NCI-H2196 treated with DMSO at 0.1 percent for 48 hours (cell line): ENCODE data around the gene BFSP2.

Source experiments
- DNase-seq: peaks from one replicate; lab custom pipeline; 2025; ENCODE audit not compliant: unreplicated experiment; lab: John Stamatoyannopoulos, UW

BFSP2 gene

DNA sequence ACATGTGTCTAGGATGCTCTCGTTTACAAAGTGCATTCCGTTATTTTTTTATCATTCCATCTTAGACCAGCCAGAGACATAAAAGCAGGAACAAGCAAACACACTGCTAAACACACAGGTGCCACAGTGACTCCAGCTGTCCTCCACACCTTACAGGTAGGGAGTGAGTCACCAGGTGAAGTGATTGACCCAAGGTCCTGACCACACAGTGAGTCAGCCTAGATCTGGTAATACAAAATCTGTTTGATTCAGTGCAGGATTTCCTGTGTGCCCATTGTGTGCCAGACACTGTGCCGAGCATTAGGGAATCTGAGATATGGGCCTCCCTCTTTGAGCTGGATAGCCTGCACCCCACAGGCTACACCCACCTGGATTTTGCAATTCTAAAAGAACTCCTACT is 16.7 kb upstream of the BFSP2 start:
- DNase-seq, result no peak

GRCh38 chr3:133383741-133384140 is 16.1 kb upstream of the BFSP2 start:
- no peak for DNase-seq

DNA sequence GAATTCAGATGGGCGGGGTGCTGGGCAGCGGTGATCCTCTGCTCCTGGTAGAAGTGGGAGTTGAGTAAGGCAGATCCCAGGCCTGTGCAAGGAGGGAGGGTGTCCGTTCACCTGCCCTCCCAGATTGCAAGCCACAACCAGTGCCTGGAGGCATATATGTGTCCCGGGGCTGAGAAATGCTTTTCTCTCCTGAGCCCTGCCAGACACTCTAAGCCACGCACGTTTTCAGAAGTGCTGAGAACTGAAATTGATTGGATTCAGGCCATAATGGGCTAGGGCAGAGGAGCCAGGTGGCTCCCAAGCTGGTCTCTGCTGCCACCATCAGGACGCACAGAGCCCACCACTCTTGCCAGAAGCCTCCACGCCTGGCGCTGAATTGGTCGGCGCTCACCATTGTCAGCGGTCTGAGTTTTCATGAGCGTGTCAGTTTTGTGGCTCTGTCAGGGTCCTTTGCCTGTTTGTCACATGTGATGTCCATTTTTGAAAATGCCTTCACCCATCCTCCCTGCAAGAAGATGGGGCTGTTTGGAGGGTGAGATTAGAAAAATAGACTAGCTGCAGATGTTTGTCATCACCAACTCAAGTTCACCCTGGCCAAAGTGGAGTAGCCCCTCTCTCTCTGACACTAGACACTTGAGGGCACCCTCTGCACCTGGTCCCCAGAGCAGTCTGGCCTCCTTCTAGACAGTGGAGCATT is 15.4 kb upstream of the BFSP2 start:
- DNase-seq, result peak; percentile 9

DNA sequence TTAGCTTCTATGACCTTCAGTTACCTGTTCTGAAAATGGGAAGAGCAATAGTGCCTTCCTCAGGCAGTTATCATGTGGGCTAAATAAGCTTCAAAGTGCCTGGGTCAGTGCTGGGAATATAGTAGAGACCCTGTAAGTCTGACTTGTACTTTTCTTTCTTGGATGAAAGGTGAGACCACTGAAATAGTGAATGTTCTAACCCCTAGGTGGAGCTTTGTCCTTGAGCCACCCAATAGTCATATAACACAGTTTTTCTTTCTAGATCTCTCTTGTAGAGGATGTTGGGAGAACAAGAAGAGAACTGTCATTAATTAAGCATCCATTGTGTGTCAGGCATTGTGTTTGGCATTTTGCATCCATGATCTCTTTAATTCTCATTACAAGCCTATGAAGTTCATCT is 13.0 kb upstream of the BFSP2 start:
- DNase-seq, result no peak

DNA sequence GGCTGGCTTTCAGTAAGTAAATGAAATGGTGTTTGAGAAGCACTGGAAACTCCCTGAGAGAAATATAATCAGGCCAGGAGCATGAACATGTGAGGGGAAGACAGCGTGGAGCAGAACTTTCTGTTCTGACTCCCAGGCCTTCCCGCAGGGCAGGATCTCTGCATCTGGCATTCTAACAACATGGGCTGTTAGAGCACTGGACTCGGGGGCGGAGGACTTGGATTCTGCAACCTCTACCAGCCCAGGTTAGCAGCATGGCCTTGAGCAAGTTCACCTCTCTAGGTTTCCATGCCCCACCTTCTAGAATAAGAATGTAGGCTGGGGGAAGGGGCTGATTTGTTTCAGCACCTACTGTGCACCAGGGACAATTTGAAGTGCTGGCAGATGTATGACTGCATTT is 12.5 kb upstream of the BFSP2 start:
- DNase-seq, result no peak

DNA sequence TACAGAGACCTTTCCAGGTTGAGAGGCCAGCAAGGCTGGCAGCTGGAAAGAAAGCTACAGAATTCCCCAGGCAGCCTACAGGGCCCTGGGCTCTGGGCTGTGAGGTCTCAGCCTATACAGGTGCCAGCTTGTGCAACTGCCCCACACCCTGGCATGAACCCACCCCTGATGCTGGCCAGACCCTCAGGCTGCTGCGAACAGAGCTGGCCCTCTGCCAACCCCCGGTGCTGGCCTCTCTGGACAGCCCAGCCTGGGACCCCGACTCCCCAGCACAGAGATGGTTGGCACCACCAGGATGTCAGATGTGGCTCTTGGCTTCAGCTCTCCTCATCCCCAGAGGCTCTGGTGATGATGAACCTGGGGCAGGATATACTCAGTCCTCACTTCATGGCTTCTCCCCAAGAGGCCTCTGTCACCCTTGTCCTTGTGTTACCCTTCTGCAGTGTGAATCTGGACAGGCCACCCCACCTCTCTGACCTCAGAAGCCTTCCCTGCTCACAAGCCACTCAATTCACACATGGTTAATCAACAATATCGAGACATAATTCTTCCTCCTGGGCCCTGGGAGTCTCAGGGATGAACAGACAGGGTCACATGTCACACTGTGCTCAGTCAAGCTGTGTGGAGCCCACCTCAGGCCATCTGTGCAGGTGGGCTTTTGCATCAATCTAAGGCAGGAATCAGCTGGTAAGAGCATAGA is 11.0 kb upstream of the BFSP2 start:
- DNase-seq, result no peak

- DNase-seq, result no peak
Measured at GRCh38 chr3:133390715-133391114, 9.1 kb upstream of the BFSP2 start.

DNA sequence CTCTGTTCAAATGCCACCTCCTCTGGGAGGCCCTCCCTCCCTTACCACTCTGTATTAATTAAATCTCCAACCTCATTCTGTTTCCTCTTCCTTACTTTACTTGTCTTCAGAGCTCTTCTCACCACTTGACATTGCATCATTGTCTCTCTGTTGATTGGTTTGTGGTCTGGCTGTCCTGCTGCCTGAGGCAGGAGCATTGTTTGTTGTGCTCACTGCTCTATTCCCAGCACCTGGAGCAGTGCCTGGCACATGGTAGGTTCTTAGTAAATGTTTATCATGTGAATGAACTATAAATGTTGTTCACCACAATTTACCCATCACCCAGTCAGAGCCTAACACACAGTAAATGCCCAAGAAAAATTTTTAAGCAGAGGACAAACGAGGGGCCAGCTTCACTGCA is 6.7 kb upstream of the BFSP2 start:
- DNase-seq, result no peak

GRCh38 chr3:133393691-133394474 is 6.0 kb upstream of the BFSP2 start:
- DNase-seq, result no peak

GRCh38 chr3:133394561-133395311 is 5.1 kb upstream of the BFSP2 start:
- DNase-seq, result no peak

- DNase-seq, result no peak
Measured at GRCh38 chr3:133396906-133397305, 3.0 kb upstream of the BFSP2 start.

GRCh38 chr3:133401374-133402135 is 1.7 kb downstream of the BFSP2 start:
- DNase-seq, result peak; percentile 21

DNA sequence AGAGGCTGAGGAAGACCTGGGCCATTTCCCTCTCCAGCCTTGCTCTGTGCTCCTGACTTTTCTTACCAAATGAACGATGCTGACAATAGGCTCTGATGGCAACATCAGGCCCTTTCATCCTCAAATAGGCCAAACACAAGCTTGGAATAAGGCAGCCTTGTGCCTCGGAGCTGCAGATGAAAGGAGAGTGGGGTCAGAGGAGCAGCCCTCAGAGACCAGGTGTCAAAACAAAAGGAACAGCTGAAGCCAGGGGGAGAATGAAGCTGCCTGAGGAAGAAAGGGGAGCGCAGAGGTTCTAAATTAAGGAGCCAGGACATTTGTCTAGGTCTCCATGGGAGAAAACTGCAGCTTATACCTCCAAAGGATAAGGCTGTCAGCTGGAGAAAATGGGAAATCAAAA is 5.1 kb downstream of the BFSP2 start:
- no peak for DNase-seq

DNA sequence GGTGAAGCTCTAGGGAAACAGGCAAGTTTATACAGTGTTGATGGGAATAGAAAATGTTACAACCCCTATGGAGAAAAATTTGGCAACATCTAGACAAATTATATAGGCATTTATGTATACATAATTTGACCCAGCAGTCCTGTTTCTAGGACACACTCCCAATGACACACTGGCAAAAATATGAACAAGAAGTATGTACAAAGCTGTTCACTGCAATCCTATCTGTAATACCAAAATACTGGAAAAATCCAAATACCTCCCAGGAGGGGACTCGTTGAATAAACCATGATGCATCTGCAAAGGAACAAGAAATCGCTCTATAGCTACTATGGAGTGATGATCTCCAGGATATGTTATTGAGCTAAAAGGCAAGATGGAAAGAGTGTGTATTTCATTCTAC is 8.5 kb downstream of the BFSP2 start:
- no peak for DNase-seq

DNA sequence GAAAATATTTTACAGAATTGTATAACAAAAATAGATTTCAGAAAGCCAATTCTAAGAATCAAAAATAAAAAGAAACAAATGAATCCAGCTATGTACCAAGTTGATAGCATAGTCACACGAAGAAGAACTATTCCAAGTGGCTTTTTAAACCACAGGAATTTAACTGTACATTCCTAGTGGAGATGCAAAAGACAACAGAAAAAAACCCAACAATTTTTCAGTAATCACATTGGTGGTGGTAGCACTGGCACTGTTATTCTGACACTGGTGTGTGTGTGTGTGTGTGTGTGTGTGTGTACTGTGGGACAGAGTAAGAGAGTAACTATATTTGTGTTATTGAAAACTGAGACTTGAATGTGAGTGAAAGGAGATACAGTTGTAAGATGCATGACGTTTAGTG is 9.1 kb downstream of the BFSP2 start:
- no peak for DNase-seq

DNA sequence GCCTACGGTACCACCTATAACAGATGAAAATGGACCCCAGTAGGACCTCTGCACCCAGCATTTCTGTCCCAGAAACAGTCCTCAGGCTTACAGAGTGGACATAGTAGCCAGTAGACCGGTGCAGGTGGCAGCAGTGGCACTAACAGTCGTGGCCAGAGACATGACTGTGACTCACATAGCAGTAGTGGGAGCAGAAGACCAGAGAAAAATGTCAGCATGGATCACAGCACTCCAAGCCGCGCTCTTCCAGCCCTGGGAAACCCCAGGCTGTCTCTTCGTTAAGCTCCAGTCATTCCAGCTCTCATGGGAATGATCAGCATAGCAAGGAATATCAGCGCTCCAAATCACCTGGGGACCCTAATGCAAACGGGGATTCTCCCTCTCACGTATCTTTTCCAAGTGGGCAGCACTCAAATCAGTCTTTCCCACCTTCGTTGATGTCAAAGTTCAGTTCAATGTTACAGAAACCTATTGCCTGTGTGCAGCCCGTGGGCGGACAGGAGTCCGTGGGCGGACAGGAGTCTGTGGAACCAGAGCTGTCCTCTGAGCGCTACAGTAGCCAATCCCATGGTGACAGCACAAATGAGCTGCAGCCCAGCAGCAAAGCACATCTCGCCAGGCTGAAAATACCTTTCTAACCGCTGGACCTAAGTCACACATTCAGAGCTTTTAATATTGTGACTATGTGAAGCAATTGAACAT is 10.5 kb downstream of the BFSP2 start:
- no peak for DNase-seq

- DNase-seq, result no peak
Measured at GRCh38 chr3:133412183-133413132, 12.6 kb downstream of the BFSP2 start.

GRCh38 chr3:133413161-133414020 is 13.5 kb downstream of the BFSP2 start:
- no peak for DNase-seq
